ENCODE results near the gene NHERF1. TPM values are rescaled to one million over a fixed set of nuclear protein-coding genes. Genes with fewer than 3 reads are reported as not detected.
A peak's percentile ranks its signal among the peaks of the same experiment; 100 is the strongest.

Gene NHERF1
- total and polyA plus RNA-seq, 2 donors from 2014 or later: 71.3 to 448 TPM

GRCh38 chr17:74746376-74746775, 2.1 kb upstream of the NHERF1 start:
- no peak for FAIRE-seq
- H3K27ac ChIP-seq (ENCODE audit: low read depth in 2 of 2, low read length in 2 of 2): no peak overlapping the region
- H3K27me3 ChIP-seq (ENCODE audit: control insufficient read depth, insufficient read depth, low read length): no peaks in the 10 kb centered on the region

GRCh38 chr17:74746922-74747321, 1.5 kb upstream of the NHERF1 start:
- intact Hi-C loops (cut with DNase I): loop anchor here (10.0 kb wide), 1 partner anchor 118 kb away; no protein-coding TSS in a partner anchor
- no peak overlapping the region for H3K4me3 ChIP-seq (ENCODE audit: low read length in 3 of 3)
- H3K36me3 ChIP-seq (ENCODE audit: control insufficient read depth in 2 of 3, insufficient read depth in 3 of 3, low read length in 3 of 3): peaks cover 0 to 3% (median 0%) of the 10 kb centered on the region in 3 donors
- TF ChIP-seq CTCF (IDR thresholded peaks at IDR 0.05; ENCODE audit: borderline replicate concordance, extremely low read depth, insufficient read depth): no peak
- peaks cover 3 to 43% (median 10%) of the 10 kb centered on the region in 3 donors for H3K4me1 ChIP-seq (ENCODE audit: control insufficient read depth in 2 of 3, insufficient read depth in 2 of 3, low read depth in 1 of 3, low read length in 3 of 3)
- no peak overlapping the region for H3K9ac ChIP-seq (ENCODE audit: low read length in 3 of 3)
- no peaks in the 10 kb centered on the region for H3K9me3 ChIP-seq (ENCODE audit: control insufficient read depth in 2 of 3, insufficient read depth in 1 of 3, low read length in 3 of 3)
- DNase-seq: peak in 3 of 5 donors; percentile 45 to 64 (median 47)
- H3K27me3 ChIP-seq (ENCODE audit: control insufficient read depth, insufficient read depth, low read length): no peaks in the 10 kb centered on the region
- no peak overlapping the region for H3K27ac ChIP-seq (ENCODE audit: low read depth in 2 of 2, low read length in 2 of 2)
- FAIRE-seq: no peak

More at GRCh38 chr17:74746376-74746775, 2.1 kb upstream of the NHERF1 start:
- intact Hi-C loops (cut with DNase I): loop anchor here (10.0 kb wide), 1 partner anchor 118 kb away; no protein-coding TSS in a partner anchor
- peak in 1 of 5 donors; percentile 25 for DNase-seq
- H3K4me1 ChIP-seq (ENCODE audit: control insufficient read depth in 2 of 3, insufficient read depth in 2 of 3, low read depth in 1 of 3, low read length in 3 of 3): peaks cover 3 to 42% (median 10%) of the 10 kb centered on the region in 3 donors
- H3K36me3 ChIP-seq (ENCODE audit: control insufficient read depth in 2 of 3, insufficient read depth in 3 of 3, low read length in 3 of 3): peaks cover 0 to 3% (median 0%) of the 10 kb centered on the region in 3 donors
- H3K9ac ChIP-seq (ENCODE audit: low read length in 3 of 3): no peak overlapping the region
- no peak overlapping the region for H3K4me3 ChIP-seq (ENCODE audit: low read length in 3 of 3)
- no peak for TF ChIP-seq CTCF (IDR thresholded peaks at IDR 0.05; ENCODE audit: borderline replicate concordance, extremely low read depth, insufficient read depth)
- H3K9me3 ChIP-seq (ENCODE audit: control insufficient read depth in 2 of 3, insufficient read depth in 1 of 3, low read length in 3 of 3): no peaks in the 10 kb centered on the region

GRCh38 chr17:74748279-74748528, 224 bp upstream of the NHERF1 start:
- FAIRE-seq (no peak), DNase-seq (no peak)
- intact Hi-C loops (cut with DNase I): loop anchor here (10.0 kb wide), 1 partner anchor 117 kb away; no protein-coding TSS in a partner anchor
- H3K9me3 ChIP-seq (ENCODE audit: control insufficient read depth in 2 of 3, insufficient read depth in 1 of 3, low read length in 3 of 3): no peaks in the 10 kb centered on the region
- H3K4me1 ChIP-seq (ENCODE audit: control insufficient read depth in 2 of 3, insufficient read depth in 2 of 3, low read depth in 1 of 3, low read length in 3 of 3): peaks cover 3 to 43% (median 10%) of the 10 kb centered on the region in 3 donors
- H3K36me3 ChIP-seq (ENCODE audit: control insufficient read depth in 2 of 3, insufficient read depth in 3 of 3, low read length in 3 of 3): peaks cover 0 to 3% (median 0%) of the 10 kb centered on the region in 3 donors
- H3K4me3 ChIP-seq (ENCODE audit: low read length in 3 of 3): peak overlapping the region in 2 of 3 donors; percentile 49 to 55
- H3K27me3 ChIP-seq (ENCODE audit: control insufficient read depth, insufficient read depth, low read length): no peaks in the 10 kb centered on the region
- TF ChIP-seq CTCF (IDR thresholded peaks at IDR 0.05; ENCODE audit: borderline replicate concordance, extremely low read depth, insufficient read depth): no peak
- H3K27ac ChIP-seq (ENCODE audit: low read depth in 2 of 2, low read length in 2 of 2): peak overlapping the region in 1 of 2 donors; percentile 42
- peak overlapping the region in 1 of 3 donors; percentile 19 for H3K9ac ChIP-seq (ENCODE audit: low read length in 3 of 3)
